ENCODE results near the gene CORO1C. TPM values are rescaled to one million over a fixed set of nuclear protein-coding genes. Genes with fewer than 3 reads are reported as not detected.

CORO1C gene
- total and polyA plus RNA-seq, 2 donors (not counting 3 experiments of a cell fraction or from before 2014, with no cell fraction given): 150 to 240 TPM

- Histone ChIP-seq H3K27me3 (ENCODE audit: control insufficient read depth in 2 of 2, insufficient read depth in 2 of 2, low read length in 2 of 2) (no peaks in the 10 kb centered on the region), H3K9me3 (replicated peaks; ENCODE audit: control insufficient read depth, insufficient read depth, low read length) (no peaks in the 10 kb centered on the region), H3K36me3 (ENCODE audit: control insufficient read depth in 2 of 2, extremely low read depth in 1 of 2, insufficient read depth in 2 of 2, low read length in 2 of 2) (no peaks in the 10 kb centered on the region), H3K4me3 (replicated peaks in 1 of 3; ENCODE audit: insufficient read depth in 1 of 3, low read depth in 1 of 3, low read length in 3 of 3) (no peak overlapping the region), H4K20me1 (replicated peaks; ENCODE audit: control insufficient read depth, extremely low read depth, insufficient read depth, low read length) (no peaks in the 10 kb centered on the region), H3K9me1 (replicated peaks; ENCODE audit: control insufficient read depth, extremely low read depth, insufficient read depth, low read length) (no peaks in the 10 kb centered on the region), H3K79me2 (ENCODE audit: control insufficient read depth, insufficient read depth, low read length) (no peaks in the 10 kb centered on the region), H3K9ac (replicated peaks; ENCODE audit: extremely low read depth, insufficient read depth, low read length) (no peak overlapping the region), H3K4me1 (ENCODE audit: control insufficient read depth, extremely low read depth, insufficient read depth, low read length) (no peaks in the 10 kb centered on the region), H3K4me2 (ENCODE audit: insufficient read depth, low read length) (no peak overlapping the region), H3K27ac (ENCODE audit: insufficient read depth, low read depth, low read length) (no peak overlapping the region), H2AFZ (ENCODE audit: low read depth, low read length) (no peak overlapping the region)
- POLR2A ChIA-PET: no interaction called here
- dilution Hi-C loops (cut with MboI; ENCODE audit: extremely low pct_ligation_motif_present, low sequenced_read_pairs): no loop called here
- TF ChIP-seq POLR2A (IDR thresholded peaks at IDR 0.05; ENCODE audit: low read depth, low read length) (no peak), GATA2 (IDR thresholded peaks at IDR 0.05; ENCODE audit: insufficient read depth, insufficient read length, low read depth, low read length) (no peak), CTCF (IDR thresholded peaks at IDR 0.05; ENCODE audit: extremely low read depth in 1 of 2, insufficient read depth in 1 of 2, low read depth in 1 of 2, low read length in 2 of 2) (no peak), POLR2AphosphoS5 (IDR thresholded peaks at IDR 0.05; ENCODE audit: insufficient read depth, low read depth, low read length) (no peak), MAX (IDR thresholded peaks at IDR 0.05; ENCODE audit: insufficient read depth, insufficient read length) (no peak), MYC (IDR thresholded peaks at IDR 0.05; ENCODE audit: low read depth, low read length) (no peak), JUN (IDR thresholded peaks at IDR 0.05; ENCODE audit: borderline replicate concordance, insufficient read depth, insufficient read length, low read depth) (no peak), FOS (IDR thresholded peaks at IDR 0.05; ENCODE audit: borderline replicate concordance, insufficient read depth, low read length) (no peak), EZH2 (IDR thresholded peaks at IDR 0.05; ENCODE audit: borderline replicate concordance, low read depth, low read length, severe bottlenecking) (no peak)
- no TSS peak for BruUV-seq (replicated peaks)
- intact Hi-C loops (cut with micrococcal nuclease): no loop called here
- no peak for FAIRE-seq
- CTCF ChIA-PET: interaction anchor here (3.1 kb wide), 1 partner anchor 10 kb away, joined by 15 read pairs; no protein-coding TSS in a partner anchor
- no peak for DNase-seq (ENCODE audit: low read depth, low spot score)
Observed at GRCh38 chr12:108608616-108609015, 122.7 kb downstream of the CORO1C start.

Measured in endothelial cell of umbilical vein (primary cell).